DMS153 treated with DMSO at 0.1 percent for 48 hours (cell line): ENCODE measurements around the gene LRRC51.
"Not testable (repeated sequence)": the region's sequence is repeated elsewhere in the genome, so short reads cannot be mapped to it uniquely, and the experiment has no call there.

ENCODE experiments used
- DNase-seq: peaks from one replicate; lab custom pipeline; 2025; ENCODE audit not compliant: unreplicated experiment; lab: John Stamatoyannopoulos, UW

LRRC51 gene

GRCh38 chr11:72138821-72139390, 58.3 kb downstream of the LRRC51 start:
- DNase-seq, result no peak

DNA sequence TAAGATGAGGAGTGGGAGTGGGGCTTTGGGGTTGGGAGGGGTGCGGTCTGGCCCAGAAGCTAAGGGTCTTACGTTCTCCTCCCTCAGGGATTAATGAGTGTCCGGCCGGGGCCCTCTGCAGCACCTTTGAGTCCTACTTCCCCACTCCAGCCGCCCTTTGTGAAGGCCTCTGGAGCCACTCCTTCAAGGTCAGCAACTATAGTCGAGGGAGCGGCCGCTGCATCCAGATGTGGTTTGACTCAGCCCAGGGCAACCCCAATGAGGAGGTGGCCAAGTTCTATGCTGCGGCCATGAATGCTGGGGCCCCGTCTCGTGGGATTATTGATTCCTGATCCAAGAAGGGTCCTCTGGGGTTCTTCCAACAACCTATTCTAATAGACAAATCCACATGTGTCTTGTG, 58.9 kb downstream of the LRRC51 start:
- DNase-seq, result no peak

DNA sequence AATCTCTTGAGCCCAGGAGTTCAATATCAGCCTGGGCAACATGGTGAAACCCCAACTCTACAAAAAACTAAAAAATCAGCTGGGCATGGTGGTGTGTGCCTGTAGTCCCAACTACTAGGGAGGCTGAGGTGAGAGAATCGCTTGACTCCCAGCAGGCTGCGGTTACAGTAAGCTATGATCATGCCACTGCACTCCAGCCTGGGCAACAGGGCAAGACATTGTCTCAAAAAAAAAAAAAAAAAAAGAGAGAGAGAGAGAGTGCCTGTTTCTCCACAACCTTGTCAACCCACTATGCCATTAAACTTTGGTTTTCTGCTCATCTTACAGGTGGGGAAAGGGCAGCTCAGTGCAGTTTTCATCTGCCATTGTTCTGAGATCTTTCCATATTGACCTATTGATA, 60.0 kb downstream of the LRRC51 start:
- DNase-seq, result no peak

DNA sequence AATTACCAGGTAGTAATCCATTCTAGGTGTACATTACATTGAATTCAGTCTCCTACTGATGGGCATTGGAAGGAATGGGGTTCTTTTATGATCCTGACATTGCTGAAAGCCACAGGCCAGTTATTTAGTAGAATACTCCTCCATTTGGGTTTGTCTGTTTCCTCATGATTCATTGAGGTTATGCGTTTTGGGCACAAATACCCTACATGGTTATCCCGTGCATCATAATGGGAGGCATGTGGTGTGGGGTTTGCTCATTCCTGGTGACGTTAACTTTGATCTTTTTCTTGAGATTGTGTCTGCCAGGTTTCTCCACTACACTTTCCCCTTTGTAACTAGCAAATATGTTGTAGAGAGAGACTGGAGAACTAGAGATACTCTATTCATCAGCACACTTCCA, 60.4 kb downstream of the LRRC51 start:
- no peak for DNase-seq

GRCh38 chr11:72142086-72142485, 61.4 kb downstream of the LRRC51 start:
- DNase-seq, result not testable (repeated sequence)

DNA sequence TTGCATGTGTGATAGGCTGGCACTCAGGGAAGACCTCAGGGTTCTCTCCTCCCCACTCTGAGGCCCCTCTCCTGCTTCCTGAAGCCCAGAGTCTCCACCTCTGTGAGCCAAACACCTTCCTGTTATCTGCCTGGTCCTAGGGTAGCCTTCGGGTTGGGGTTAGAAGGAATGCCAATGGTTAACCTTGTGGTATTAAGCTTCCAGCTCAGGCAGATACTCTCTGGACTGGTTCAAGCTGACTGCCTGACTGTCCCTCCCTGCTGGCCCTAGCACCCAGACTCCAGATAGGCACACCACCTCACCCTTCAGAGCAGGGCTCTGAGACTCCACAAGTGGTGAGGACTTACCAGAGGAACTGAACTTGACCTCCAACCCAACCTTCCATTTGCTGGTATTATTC, 61.9 kb downstream of the LRRC51 start:
- not testable (repeated sequence) for DNase-seq

GRCh38 chr11:72144807-72145565, 64.3 kb downstream of the LRRC51 start:
- no peak for DNase-seq
